HG03103 (cell line): ENCODE data around the gene GCM1.

Source experiments
- ATAC-seq: cut with Tn5 transposase; IDR thresholded peaks from one replicate; pipeline ENCODE4 v1.9.1; 2021; ENCODE audit warnings: low read depth; ENCODE audit not compliant: unreplicated experiment

Gene GCM1

DNA sequence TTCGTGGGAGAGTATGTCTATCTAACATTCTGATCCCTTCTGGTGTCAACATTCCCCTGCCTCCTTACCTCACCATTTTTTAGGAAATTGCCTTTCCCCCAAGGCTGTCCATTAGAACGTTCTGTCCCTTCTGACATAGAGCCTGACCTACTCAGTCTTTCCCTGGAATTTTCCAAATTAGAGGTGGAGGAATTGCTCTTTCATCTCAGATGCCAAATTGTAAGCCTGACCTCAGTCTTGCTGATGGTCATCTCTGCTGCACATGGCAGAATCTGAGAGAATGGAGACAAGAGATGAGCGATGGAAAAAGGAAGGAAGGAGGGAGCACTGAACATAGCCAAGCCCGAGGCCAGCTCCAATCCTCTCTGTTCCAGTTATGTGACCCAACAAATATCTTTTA lies 5.4 kb upstream of the GCM1 start:
- ATAC-seq: no peak

DNA sequence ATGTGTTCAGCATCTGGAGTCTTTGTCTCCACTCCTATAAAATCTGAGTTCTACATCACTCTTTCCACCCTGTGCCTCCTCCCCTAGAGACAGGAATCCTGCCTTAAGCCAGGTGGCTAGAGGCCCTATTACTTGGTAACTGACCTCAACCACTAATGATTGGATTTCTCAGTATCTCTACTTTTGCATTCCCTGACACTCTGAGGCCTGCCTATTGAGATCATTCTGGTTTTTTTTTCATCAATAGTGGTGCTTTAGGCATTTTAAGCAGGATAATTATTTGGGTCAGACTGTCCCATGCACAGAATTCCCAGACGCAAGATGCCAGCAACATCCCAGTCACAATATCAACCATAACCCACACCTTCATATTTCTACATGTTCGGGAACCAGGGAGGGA lies 3.9 kb upstream of the GCM1 start:
- no peak for ATAC-seq

GRCh38 chr6:53151676-53152075 lies 3.0 kb upstream of the GCM1 start:
- no peak for ATAC-seq

DNA sequence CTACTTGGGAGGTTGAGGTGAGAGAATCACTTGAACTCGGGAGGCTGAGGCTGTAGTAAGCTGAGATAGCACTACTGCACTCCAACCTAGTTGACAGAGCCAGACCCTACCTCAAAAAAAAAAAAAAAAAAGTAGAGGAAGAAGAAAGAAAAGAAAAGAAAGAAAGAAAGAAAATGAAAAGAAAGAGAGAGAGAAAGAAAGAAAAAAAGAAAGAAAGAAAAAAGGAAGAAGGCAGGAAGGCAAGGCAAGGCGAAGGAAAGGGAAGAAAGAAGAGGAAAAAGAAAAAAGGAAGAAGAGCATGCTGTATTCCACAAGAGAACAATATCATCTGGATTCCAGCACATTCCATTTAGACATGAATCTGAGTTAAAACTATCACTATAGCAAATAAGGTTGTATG lies 3.8 kb downstream of the GCM1 start:
- ATAC-seq: no peak

GRCh38 chr6:53143710-53144109 lies 4.9 kb downstream of the GCM1 start:
- no peak for ATAC-seq

DNA sequence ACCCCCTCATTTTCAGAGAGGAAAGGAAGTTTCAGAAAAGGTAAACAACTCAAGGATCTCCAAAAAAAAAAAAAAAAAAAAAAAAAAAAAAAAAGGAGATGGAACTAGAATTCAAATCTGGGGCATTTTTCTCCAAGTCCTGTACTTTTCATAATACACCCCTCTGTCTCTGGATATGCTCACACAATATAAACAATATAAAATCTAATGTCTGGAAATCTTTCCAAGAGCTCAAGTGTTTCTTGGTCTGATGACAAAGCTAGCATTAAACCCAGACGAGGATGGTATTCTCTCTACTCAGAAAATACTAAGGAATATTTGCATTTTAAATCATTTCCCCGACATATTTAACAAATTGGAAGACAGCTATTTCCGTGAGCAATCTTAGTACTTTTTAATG lies 5.8 kb downstream of the GCM1 start:
- no peak for ATAC-seq

DNA sequence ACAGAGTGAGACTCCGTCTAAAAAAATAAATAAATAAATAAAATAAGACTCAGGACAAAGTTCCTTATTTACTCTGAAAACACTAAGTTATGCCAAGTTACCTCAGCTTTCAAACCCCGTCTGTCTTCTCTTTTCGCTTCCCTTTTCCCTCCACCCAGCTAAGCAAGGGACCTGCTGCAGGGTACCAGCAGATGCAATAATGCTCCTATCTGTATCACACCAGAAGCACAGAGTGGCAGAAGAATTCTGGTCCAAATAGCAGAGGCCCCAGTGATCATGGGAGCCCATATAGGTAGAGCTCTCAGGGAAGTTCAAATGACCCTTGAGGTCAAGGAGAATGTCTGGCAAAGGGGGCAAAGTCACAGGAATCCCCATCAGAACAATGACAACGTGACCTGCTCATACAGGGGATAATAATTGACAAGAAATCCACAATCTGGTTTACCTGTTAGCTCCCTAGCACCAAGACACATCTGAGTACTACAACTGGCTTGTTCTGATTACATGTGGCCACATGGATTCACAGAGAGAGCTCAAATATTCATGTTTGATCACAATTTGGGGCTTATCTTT lies 8.7 kb downstream of the GCM1 start:
- no peak for ATAC-seq

DNA sequence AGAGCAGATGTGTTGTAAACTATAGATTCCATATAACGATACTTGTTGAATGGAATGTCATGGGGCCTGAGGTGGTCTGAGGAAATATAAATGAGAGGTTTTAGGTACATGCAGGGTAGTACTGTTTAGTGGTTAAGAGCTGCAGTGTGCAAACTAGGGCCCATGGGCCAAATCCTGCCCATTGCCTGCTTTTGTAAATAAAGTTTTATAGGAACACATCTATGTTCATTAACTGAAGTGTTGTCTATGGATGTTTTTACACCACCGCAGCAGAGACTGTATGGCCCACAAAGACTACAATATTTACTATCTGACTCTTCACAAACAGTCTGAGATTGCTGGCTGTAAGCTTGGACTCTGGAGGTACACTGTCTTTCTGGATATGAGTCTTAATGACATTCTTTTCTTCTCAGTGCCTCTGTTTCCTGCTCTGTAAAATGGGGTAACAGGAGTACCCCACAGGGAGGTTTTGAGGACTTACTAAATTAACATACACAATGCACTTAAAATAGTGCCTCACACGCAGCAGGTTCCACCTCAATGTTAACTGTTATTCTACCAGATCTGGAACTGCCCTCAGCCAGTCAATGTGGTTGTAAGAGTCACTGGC lies 12.5 kb downstream of the GCM1 start:
- ATAC-seq: no peak

- no peak for ATAC-seq
Observed at GRCh38 chr6:53134601-53135235, 13.9 kb downstream of the GCM1 start.

GRCh38 chr6:53133961-53134360 lies 14.7 kb downstream of the GCM1 start:
- ATAC-seq: no peak

DNA sequence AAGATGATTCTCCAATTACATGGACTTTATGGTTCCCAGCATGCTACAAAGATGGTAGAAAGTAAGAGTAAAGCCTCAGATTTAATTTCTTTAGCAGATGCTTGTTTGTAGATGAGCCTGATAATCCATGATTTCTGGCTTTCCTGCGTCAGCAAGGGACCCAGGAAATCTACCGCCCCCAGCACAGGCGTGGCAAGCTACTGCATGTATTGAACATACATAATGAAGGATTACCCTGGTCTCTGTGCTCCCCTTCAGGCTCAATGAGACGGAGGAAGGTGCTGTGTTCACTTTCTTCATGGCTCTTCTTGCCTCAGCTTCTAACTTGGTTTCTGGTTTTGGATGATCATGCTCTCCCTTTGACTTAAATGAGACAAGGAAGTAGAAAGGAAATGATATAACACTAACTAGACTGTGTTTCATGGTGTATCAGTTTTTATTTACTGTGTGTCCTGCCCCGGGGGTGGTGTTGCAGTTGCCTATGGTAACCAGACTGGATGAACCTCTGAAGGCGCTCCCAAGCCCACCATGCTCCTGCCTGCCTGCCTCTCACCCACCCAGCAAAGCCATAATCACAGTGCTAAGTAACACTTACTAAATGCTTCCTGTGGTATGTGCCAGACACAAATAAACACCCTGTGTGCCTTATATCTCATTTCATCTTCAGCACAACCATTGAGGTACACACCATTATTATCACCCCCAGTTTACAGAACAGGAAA lies 17.9 kb downstream of the GCM1 start:
- no peak for ATAC-seq

DNA sequence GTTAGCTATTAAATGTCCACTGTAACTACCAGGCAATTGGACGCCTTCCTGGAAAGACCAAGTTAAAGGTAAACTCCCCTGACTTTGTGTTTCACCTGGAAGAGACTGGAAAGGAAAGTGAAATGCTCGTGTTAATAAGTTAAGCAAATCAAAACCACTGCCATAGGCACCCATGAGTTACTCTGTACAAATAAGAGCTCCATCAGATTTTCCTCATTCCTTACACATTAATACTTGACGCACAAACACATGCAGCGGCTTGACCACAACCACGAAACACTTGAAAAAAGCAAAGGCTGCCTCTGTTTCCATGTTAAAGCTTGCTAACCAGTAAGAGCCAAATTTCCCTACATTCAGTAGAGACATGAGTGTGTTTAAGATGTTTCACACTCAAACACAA lies 19.8 kb downstream of the GCM1 start:
- ATAC-seq: no peak

DNA sequence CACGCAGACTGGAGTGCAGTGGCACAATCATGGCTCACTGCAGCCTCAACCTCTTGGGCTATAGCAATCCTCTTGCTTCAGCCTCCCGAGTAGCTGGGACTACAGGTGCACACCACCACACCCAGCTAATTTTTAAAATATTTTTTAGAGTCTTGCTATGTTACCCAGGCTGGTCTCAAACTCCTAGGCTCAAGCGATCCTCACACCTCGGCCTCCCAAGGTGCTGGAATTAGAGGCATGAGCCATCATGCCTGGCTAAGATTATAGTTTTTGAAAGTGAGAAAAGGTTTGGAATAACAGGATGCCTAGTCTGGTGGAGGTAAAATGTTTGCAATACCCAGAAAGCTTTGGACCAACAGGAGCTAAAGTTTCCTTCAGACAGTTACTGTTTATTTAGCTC lies 23.4 kb downstream of the GCM1 start:
- ATAC-seq: no peak

DNA sequence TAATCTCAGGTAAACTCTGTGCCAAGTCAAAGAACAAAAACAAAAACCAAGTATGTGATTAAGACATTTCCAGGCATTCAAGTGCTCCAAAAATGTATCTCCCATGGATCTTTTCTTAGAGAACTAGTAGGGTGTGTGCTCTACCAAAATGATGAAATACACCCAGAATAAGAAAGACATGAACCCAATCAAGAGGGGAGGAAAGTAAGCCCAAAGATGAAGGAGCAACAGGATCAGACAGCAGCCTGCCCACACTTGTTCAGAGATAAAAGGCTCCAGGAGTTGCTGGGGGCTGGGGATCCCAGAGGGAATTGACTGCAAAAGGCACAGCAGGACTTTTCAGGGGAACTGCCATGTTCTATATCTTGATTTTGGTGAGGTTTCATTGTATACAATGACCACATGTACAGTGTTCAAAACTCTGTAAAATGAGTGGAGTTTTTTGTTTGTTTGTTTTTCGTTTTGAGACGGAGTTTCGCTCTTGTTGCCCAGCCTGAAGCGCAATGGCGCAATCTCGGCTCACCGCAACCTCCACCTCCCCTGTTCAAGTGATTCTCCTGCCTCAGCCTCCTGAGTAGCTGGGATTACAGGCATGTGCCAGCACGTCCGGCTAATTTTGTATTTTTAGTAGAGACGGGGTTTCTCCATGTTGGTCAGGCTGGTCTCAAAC lies 24.4 kb downstream of the GCM1 start:
- no peak for ATAC-seq

DNA sequence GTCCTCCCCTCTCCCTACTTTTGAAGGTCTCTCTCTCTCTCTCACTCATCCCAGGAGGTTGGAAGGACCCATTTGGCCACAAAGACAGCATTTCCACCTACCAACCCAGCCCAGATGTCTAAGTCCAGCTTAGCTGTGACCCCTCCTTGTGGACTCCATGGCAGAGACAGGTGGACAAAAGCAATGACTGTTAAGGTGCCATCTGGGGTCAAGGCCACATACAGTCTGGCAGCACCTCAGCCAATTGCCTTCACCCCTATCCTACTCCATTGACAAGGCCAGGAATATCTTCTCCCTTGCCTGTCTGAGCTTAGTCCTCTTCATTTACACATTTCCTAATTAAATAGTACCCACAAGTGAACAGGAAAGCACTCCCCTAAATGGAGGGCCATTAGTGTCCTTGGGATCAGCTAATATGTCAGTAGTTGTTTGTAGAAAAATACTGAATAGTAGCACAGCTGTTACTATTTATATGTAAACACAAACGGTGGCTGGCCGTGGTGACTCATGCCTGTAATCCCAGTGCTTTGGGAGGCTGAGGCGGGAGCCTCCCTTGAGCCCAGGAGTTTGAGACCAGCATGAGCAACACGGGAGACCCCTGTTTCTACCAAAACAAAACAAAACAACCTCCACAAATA lies 28.8 kb downstream of the GCM1 start:
- ATAC-seq: no peak

GRCh38 chr6:53119349-53119748 lies 29.3 kb downstream of the GCM1 start:
- ATAC-seq: no peak

DNA sequence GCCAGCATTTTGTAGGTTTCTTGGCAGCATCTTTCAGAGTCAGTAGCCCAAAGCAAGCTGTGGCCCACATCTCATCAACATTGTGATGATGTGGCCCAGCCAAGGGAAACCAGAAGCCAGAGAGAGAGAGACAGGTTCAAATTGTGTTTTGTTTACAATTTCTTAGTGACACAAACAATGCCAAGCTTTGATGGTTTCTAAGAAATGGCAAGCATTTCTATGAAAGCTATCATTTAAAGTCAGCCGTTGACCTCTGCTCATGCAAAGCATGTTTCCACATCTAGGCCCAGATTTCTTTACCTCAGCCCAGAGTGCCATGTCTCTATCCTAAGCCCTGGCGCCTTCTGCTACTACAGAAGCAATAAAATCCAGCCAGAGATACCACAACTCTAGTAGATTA lies 32.9 kb downstream of the GCM1 start:
- no peak for ATAC-seq

- ATAC-seq: no peak
Observed at GRCh38 chr6:53115113-53115512, 33.5 kb downstream of the GCM1 start.

DNA sequence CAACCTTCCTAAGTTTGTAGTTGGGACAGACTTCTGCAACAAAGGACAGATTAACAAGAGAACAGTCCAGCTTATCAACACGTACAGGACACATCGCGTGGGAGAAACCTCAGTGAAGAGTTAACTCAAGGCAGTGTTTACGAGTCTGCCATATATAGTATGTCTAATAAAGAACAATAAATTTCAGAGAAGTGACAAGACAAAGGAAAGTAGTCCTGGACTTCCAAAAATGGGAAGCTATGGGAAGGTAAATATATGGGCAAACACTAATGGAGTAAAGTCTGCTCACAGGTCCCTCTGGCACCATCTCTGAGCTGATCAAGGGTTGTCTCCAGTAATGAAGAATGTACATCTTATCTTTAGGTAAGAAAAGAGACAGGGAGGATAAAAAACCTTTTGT lies 34.9 kb downstream of the GCM1 start:
- ATAC-seq: no peak

DNA sequence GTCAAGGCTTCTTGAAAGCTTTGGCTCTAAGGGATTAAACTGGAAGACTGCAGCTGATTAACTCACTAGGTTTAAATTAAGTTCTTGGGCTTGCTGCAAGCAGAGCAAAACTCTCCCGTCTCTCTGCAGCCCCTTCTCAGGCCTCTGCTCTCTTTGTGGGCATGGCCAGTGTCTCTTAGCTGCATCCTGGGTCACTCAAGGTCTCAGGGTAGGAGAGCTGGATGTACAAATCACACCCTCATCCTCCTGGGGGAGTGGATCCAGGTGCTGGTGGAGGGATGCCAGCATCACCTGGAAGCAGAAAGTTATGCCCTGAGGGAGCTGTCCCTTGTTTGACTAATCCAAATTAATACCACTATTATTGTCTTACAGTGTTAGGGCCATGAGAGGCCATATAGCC lies 35.8 kb downstream of the GCM1 start:
- no peak for ATAC-seq

- no peak for ATAC-seq
Observed at GRCh38 chr6:53112404-53112803, 36.2 kb downstream of the GCM1 start.
